Upper lobe of right lung (tissue), 1 donor: Measurements from ENCODE around the gene HEPACAM2. TPM values are rescaled to one million over a fixed set of nuclear protein-coding genes. Genes with fewer than 3 reads are reported as not detected.

Source experiments
- ATAC-seq: fragments of 200-7000 bp; cut with Tn5 transposase; one replicate; pipeline ENCODE4 v1.9.1; 2020; ENCODE audit warnings: mild to moderate bottlenecking, moderate library complexity
- DNase-seq: peaks from one replicate; pipeline ENCODE4 v3.0.0-alpha.2; 2020
- H3K27ac ChIP-seq: fragments of 200-600 bp; one replicate; pipeline ENCODE4 v1.8.0; 2022
- H3K27me3 ChIP-seq: fragments of 200-600 bp; one replicate; pipeline ENCODE4 v1.8.0; 2022; ENCODE audit warnings: mild to moderate bottlenecking
- H3K36me3 ChIP-seq: fragments of 200-600 bp; one replicate; pipeline ENCODE4 v1.8.0; 2022
- H3K4me1 ChIP-seq: fragments of 200-600 bp; one replicate; pipeline ENCODE4 v1.8.0; 2022
- H3K4me3 ChIP-seq: fragments of 200-600 bp; one replicate; pipeline ENCODE4 v1.8.0; 2022; ENCODE audit warnings: mild to moderate bottlenecking
- H3K9me3 ChIP-seq: fragments of 200-600 bp; one replicate; pipeline ENCODE4 v1.8.0; 2022
- CTCF ChIP-seq: fragments of 200-600 bp; IDR thresholded peaks from one replicate; pipeline ENCODE4 v1.8.0; 2022; ENCODE audit warnings: antibody characterized with exemption
- intact Hi-C: fragments of 100-400 bp; cut with DNase I; formaldehyde crosslinking; loops from one replicate; pipeline ENCODE4 v1.11.0; 2022
- total RNA-seq: library from RNA; stranded (reverse); fragmentation: NEBNext Ultra II Directional; extraction: Animal tissue kit (Norgen Biotek cat#: 25700); gene quantifications from one replicate; pipeline ENCODE4 v1.2.1, GENCODE V29; 2021
- donor health status: DM: no; HTN: yes; CAD: no; lungs with severe emphysema.

Gene HEPACAM2
- total RNA-seq, 1 donor from 2014 or later, result not detected

GRCh38 chr7:93203496-93203895 is 22.8 kb downstream of the HEPACAM2 start:
- ATAC-seq (peak; percentile 31), DNase-seq (no peak)
- intact Hi-C loops, result no loop called here

GRCh38 chr7:93202594-93203250 is 23.5 kb downstream of the HEPACAM2 start:
- intact Hi-C loops, result no loop called here
- no peak for TF ChIP-seq CTCF
- ATAC-seq, result peak; percentile 68
- H3K27ac ChIP-seq, result no peak overlapping the region
- no peak overlapping the region for H3K4me3 ChIP-seq
- no peaks in the 10 kb centered on the region for H3K9me3 ChIP-seq
- H3K4me1 ChIP-seq, result no peaks in the 10 kb centered on the region
- no peaks in the 10 kb centered on the region for H3K27me3 ChIP-seq
- DNase-seq, result no peak
- no peaks in the 10 kb centered on the region for H3K36me3 ChIP-seq

More at GRCh38 chr7:93203496-93203895, 22.8 kb downstream of the HEPACAM2 start:
- Histone ChIP-seq H3K36me3 (no peaks in the 10 kb centered on the region), H3K27me3 (no peaks in the 10 kb centered on the region), H3K9me3 (no peaks in the 10 kb centered on the region), H3K27ac (no peak overlapping the region), H3K4me1 (no peaks in the 10 kb centered on the region), H3K4me3 (no peak overlapping the region)
- no peak for TF ChIP-seq CTCF

- Histone ChIP-seq H3K27me3 (no peaks in the 10 kb centered on the region), H3K4me3 (no peak overlapping the region), H3K36me3 (no peaks in the 10 kb centered on the region), H3K9me3 (no peaks in the 10 kb centered on the region), H3K4me1 (no peaks in the 10 kb centered on the region), H3K27ac (no peak overlapping the region)
- DNase-seq (no peak), ATAC-seq (no peak)
- no peak for TF ChIP-seq CTCF
- intact Hi-C loops, result no loop called here
These were observed 27.8 kb downstream of the HEPACAM2 start for GRCh38 chr7:93198472-93198871.

- DNase-seq (no peak), ATAC-seq (peak; percentile 71)
- intact Hi-C loops, result no loop called here
- no peaks in the 10 kb centered on the region for H3K36me3 ChIP-seq
- H3K9me3 ChIP-seq, result no peaks in the 10 kb centered on the region
- H3K27me3 ChIP-seq, result no peaks in the 10 kb centered on the region
- no peak overlapping the region for H3K4me3 ChIP-seq
- TF ChIP-seq CTCF, result no peak
- no peak overlapping the region for H3K27ac ChIP-seq
- H3K4me1 ChIP-seq, result no peaks in the 10 kb centered on the region
These were observed 29.9 kb downstream of the HEPACAM2 start for GRCh38 chr7:93196336-93196735.

- Histone ChIP-seq H3K27ac (no peak overlapping the region), H3K4me3 (no peak overlapping the region), H3K9me3 (no peaks in the 10 kb centered on the region), H3K27me3 (no peaks in the 10 kb centered on the region), H3K4me1 (no peaks in the 10 kb centered on the region), H3K36me3 (no peaks in the 10 kb centered on the region)
- intact Hi-C loops, result no loop called here
- ATAC-seq (no peak), DNase-seq (no peak)
- TF ChIP-seq CTCF, result no peak
These were observed 31.9 kb downstream of the HEPACAM2 start for GRCh38 chr7:93194386-93194785.
